DOHH2 (cell line): ENCODE data around the gene TAF12.

ENCODE experiments used
- CTCF ChIP-seq: fragments of 200-600 bp; sonication (generic); IDR thresholded peaks from one replicate; pipeline ENCODE4 v1.5.1; 2014; ENCODE audit warnings: antibody characterized with exemption, mild to moderate bottlenecking, low read depth, low read length; ENCODE audit not compliant: poor library complexity, severe bottlenecking
- EZH2phosphoT487 ChIP-seq: fragments of 200-600 bp; sonication (generic); IDR thresholded peaks from 2 replicates; pipeline ENCODE4 v1.6.1; 2017; ENCODE audit warnings: borderline replicate concordance, mild to moderate bottlenecking, antibody characterized with exemption, low read length, moderate library complexity, mixed read lengths

- TF ChIP-seq CTCF (peak; percentile 46), EZH2phosphoT487 (no peak)
Measured at GRCh38 chr1:28640766-28641165, 2.1 kb downstream of the TAF12 start.
